IMR-90 (cell line): ENCODE results near the gene RUFY2. TPM values are rescaled to one million over a fixed set of nuclear protein-coding genes. Genes with fewer than 3 reads are reported as not detected.
"Not testable (repeated sequence)": the region's sequence is repeated elsewhere in the genome, so short reads cannot be mapped to it uniquely, and the experiment has no call there.

Experiments used
- ATAC-seq: fragments of 200-7000 bp; cut with Tn5 transposase; 2 replicates; pipeline ENCODE4 v1.9.1; 2020; ENCODE audit warnings: low read depth, mild to moderate bottlenecking, moderate library complexity
- BruUV-seq: library from RNA; stranded (reverse); fragments of 400-500 nt; replicated peaks from 2 replicates; lab custom pipeline; 2021; lab: Mats Ljungman, UMichigan
- CTCF ChIA-PET: fragments of 300-600 bp; formaldehyde crosslinking; extraction: SDS; loops from one replicate; lab custom pipeline; 2021; ENCODE audit warnings: antibody characterized with exemption; lab: Yijun Ruan, JAX
- POLR2A ChIA-PET: fragments of 300-600 bp; sonication (Branson Sonifier 250); formaldehyde crosslinking; loops from one replicate; lab custom pipeline; 2022; ENCODE audit warnings: antibody characterized with exemption; ENCODE audit not compliant: unreplicated experiment; lab: Charles Lee
- DNase-seq: peaks from one replicate; pipeline ENCODE4 v3.0.0; 2013
- H2AFZ ChIP-seq: replicated peaks from 2 replicates; pipeline ENCODE3; 2013; ENCODE audit warnings: low read length, mild to moderate bottlenecking; ENCODE audit not compliant: poor library complexity
- H2AK5ac ChIP-seq: 2 replicates; pipeline ENCODE4 v1.6.1; 2013; ENCODE audit warnings: low read depth, low read length, inconsistent platforms
- H2AK9ac ChIP-seq: replicated peaks from 2 replicates; pipeline ENCODE3; 2013; ENCODE audit warnings: mild to moderate bottlenecking, low read depth, low read length, moderate library complexity; ENCODE audit not compliant: poor library complexity
- H2BK120ac ChIP-seq: 2 replicates; pipeline ENCODE4 v1.6.1; 2013; ENCODE audit warnings: low read depth, low read length, inconsistent platforms
- H2BK15ac ChIP-seq: 3 replicates; pipeline ENCODE4 v1.6.1; 2013; ENCODE audit warnings: low read depth, low read length, inconsistent platforms
- H2BK20ac ChIP-seq: 2 replicates; pipeline ENCODE4 v1.6.1; 2013; ENCODE audit warnings: low read depth, mild to moderate bottlenecking, inconsistent platforms, low read length, moderate library complexity
- H2BK5ac ChIP-seq: 2 replicates; pipeline ENCODE4 v1.6.1; 2013; ENCODE audit warnings: mild to moderate bottlenecking, low read depth, low read length, inconsistent platforms; ENCODE audit not compliant: poor library complexity, severe bottlenecking
- H3K14ac ChIP-seq: replicated peaks from 2 replicates; pipeline ENCODE4 v1.6.1; 2013; ENCODE audit warnings: low read depth, low read length, inconsistent platforms
- H3K18ac ChIP-seq: 2 replicates; pipeline ENCODE4 v1.6.1; 2013; ENCODE audit warnings: low read depth, low read length, control low read depth
- H3K23ac ChIP-seq: 2 replicates; pipeline ENCODE4 v1.6.1; 2013; ENCODE audit warnings: low read depth, low read length, inconsistent platforms
- H3K27ac ChIP-seq: 2 replicates; pipeline ENCODE4 v1.5.1; 2013; ENCODE audit warnings: mild to moderate bottlenecking, control low read depth, low read length; ENCODE audit not compliant: insufficient read depth
- H3K27me3 ChIP-seq: 2 replicates; pipeline ENCODE4 v1.6.1; 2013; ENCODE audit warnings: low read length; ENCODE audit not compliant: control insufficient read depth, insufficient read depth
- H3K36me3 ChIP-seq: 2 replicates; pipeline ENCODE4 v1.6.1; 2013; ENCODE audit warnings: low read length, mixed read lengths; ENCODE audit not compliant: control insufficient read depth, insufficient read depth
- H3K4ac ChIP-seq: 2 replicates; pipeline ENCODE4 v1.6.1; 2013; ENCODE audit warnings: low read depth, low read length, inconsistent platforms
- H3K4me1 ChIP-seq: 2 replicates; pipeline ENCODE4 v1.6.1; 2013; ENCODE audit warnings: low read length, mixed read lengths; ENCODE audit not compliant: control insufficient read depth, insufficient read depth
- H3K4me2 ChIP-seq: 2 replicates; pipeline ENCODE4 v1.6.1; 2013; ENCODE audit warnings: low read depth, mild to moderate bottlenecking, control low read depth, low read length, moderate library complexity
- H3K4me3 ChIP-seq: 2 replicates; pipeline ENCODE4 v1.5.1; 2013; ENCODE audit warnings: low read depth, mild to moderate bottlenecking, control low read depth, low read length, moderate library complexity; ENCODE audit not compliant: insufficient read depth
- H3K56ac ChIP-seq: 2 replicates; pipeline ENCODE4 v1.6.1; 2013; ENCODE audit warnings: low read length, inconsistent platforms; ENCODE audit not compliant: insufficient read depth; ENCODE audit errors: extremely low read depth
- H3K79me1 ChIP-seq, 2 experiments: 2 replicates each; pipeline ENCODE4 v1.6.1; 2013; ENCODE audit warnings: low read length in 2 of 2, inconsistent platforms in 1 of 2, low read depth in 1 of 2
- H3K9ac ChIP-seq: 2 replicates; pipeline ENCODE4 v1.6.1; 2013; ENCODE audit warnings: low read depth, low read length, control low read depth
- H3K9me1 ChIP-seq: 2 replicates; pipeline ENCODE4 v1.6.1; 2013; ENCODE audit warnings: low read length, inconsistent platforms; ENCODE audit not compliant: insufficient read depth
- H3K9me3 ChIP-seq: 2 replicates; pipeline ENCODE4 v1.6.1; 2013; ENCODE audit warnings: low read length; ENCODE audit not compliant: control insufficient read depth, insufficient read depth
- H4K20me1 ChIP-seq: 2 replicates; pipeline ENCODE4 v1.6.1; 2013; ENCODE audit warnings: low read length, inconsistent platforms; ENCODE audit not compliant: insufficient read depth
- H4K5ac ChIP-seq: 2 replicates; pipeline ENCODE4 v1.6.1; 2013; ENCODE audit warnings: mild to moderate bottlenecking, low read depth, low read length, control low read depth
- H4K8ac ChIP-seq, 2 experiments: 2 replicates each; pipeline ENCODE4 v1.6.1; 2013; ENCODE audit warnings: low read depth in 2 of 2, low read length in 2 of 2, control low read depth in 1 of 2, inconsistent platforms in 1 of 2
- H4K91ac ChIP-seq: 2 replicates; pipeline ENCODE4 v1.6.1; 2013; ENCODE audit warnings: low read depth, low read length, inconsistent platforms; ENCODE audit not compliant: insufficient read depth
- BHLHE40 ChIP-seq: fragments of 150-350 bp; IDR thresholded peaks from 2 replicates; pipeline ENCODE4 v1.6.1; 2016; ENCODE audit warnings: mild to moderate bottlenecking, low read depth, low read length
- FOS ChIP-seq: fragments of 150-350 bp; IDR thresholded peaks from 2 replicates; pipeline ENCODE4 v1.6.1; 2016; ENCODE audit warnings: low read depth, low read length
- MAZ ChIP-seq: IDR thresholded peaks from 2 replicates; pipeline ENCODE4 v1.6.1; 2012; ENCODE audit warnings: low read depth, mild to moderate bottlenecking, low read length, improper control_type of control experiment, moderate library complexity, borderline replicate concordance
- NFE2L2 ChIP-seq: fragments of 150-350 bp; IDR thresholded peaks from 2 replicates; pipeline ENCODE4 v1.6.1; 2016; ENCODE audit warnings: low read depth, mild to moderate bottlenecking, low read length
- RFX5 ChIP-seq: IDR thresholded peaks from 2 replicates; pipeline ENCODE4 v1.8.0; 2012; ENCODE audit warnings: low read depth, mild to moderate bottlenecking, low read length, moderate library complexity
- SMC3 ChIP-seq: fragments of 150-350 bp; IDR thresholded peaks from 2 replicates; pipeline ENCODE4 v1.6.1; 2016; ENCODE audit warnings: low read depth, mild to moderate bottlenecking, antibody characterized with exemption, low read length, moderate library complexity
- WGBS, 2 experiments: methylation state at CpG; one replicate each; pipeline versions ENCODE4 v1.1.5 to v1.1.7; 2013; ENCODE audit warnings: missing lambda C conversion rate in 2 of 2; ENCODE audit not compliant: insufficient read length in 1 of 2; ENCODE audit errors: extremely low coverage in 2 of 2; 5-methylcytosine and 5-hydroxymethylcytosine counted together
- dilution Hi-C: fragments of 300-500 bp; cut with HindIII; formaldehyde crosslinking; loops from one replicate; pipeline ENCODE4 v1.14.3; 2018; ENCODE audit warnings: low sequenced_read_pairs; ENCODE audit not compliant: unreplicated experiment
- in situ Hi-C: fragments of 300-500 bp; cut with MboI; formaldehyde crosslinking; loops from 3 replicates; pipeline ENCODE4 v1.14.3; 2019; ENCODE audit warnings: low sequenced_read_pairs, inconsistent platforms, mixed read lengths
- intact Hi-C: fragments of 100-400 bp; cut with micrococcal nuclease; formaldehyde crosslinking; loops from 2 replicates; pipeline ENCODE4 v1.10.0; 2022
- polyA plus RNA-seq, 3 experiments: library from polyadenylated mRNA; depleted of rRNA; stranded (reverse); fragments of >200 nt; gene quantifications; 2 replicates each; pipeline ENCODE4 v1.2.3, GENCODE V29; 2012; ENCODE audit warnings: low replicate concordance in 1 of 3
- total RNA-seq: library from RNA; depleted of rRNA; stranded (reverse); fragments of >200 nt; gene quantifications from 2 replicates; pipeline ENCODE4 v1.2.3, GENCODE V29; 2012
- TF ChIP-seq, protein P1 (sequence below): fragments of 150-350 bp; IDR thresholded peaks from 2 replicates; pipeline ENCODE4 v1.6.1; 2016; ENCODE audit warnings: low read depth, mild to moderate bottlenecking, low read length, moderate library complexity, borderline replicate concordance

Gene RUFY2
- total and polyA plus RNA-seq, 2 of the 4 experiments (the other 2 are of a cell fraction), result 6.7 to 6.8 TPM

DNA sequence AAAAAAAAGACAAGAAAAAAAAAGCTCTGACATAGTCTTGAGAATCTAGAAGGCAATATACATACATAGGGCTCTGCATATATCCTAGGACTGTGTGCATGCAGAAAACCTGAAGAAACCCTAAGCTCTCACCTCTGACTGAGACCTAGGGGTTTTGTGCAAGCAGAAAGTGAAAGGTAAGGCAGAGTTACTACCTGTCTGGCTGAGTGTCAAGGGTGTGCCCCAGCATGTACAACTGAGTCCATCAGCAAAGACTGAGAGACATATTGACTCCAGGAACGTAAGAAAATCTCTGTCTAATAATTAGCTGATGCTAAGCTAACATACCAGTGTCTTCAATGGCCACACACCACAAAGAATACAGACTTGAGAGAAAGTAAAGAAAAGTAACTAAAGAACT, 91.5 kb downstream of the RUFY2 start:
- no peaks in the 10 kb centered on the region for H3K9me1 ChIP-seq
- no peak overlapping the region for H3K4me3 ChIP-seq
- in situ Hi-C loops (no loop called here), intact Hi-C loops (no loop called here), dilution Hi-C loops (no loop called here)
- H2BK120ac ChIP-seq, result no peak overlapping the region
- no peak overlapping the region for H4K5ac ChIP-seq
- no peak for DNase-seq
- no peak for TF ChIP-seq SMC3
- TF ChIP-seq NFE2L2, result no peak
- TF ChIP-seq, protein P1, sequence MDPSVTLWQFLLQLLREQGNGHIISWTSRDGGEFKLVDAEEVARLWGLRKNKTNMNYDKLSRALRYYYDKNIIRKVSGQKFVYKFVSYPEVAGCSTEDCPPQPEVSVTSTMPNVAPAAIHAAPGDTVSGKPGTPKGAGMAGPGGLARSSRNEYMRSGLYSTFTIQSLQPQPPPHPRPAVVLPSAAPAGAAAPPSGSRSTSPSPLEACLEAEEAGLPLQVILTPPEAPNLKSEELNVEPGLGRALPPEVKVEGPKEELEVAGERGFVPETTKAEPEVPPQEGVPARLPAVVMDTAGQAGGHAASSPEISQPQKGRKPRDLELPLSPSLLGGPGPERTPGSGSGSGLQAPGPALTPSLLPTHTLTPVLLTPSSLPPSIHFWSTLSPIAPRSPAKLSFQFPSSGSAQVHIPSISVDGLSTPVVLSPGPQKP, result no peak
- no peak for TF ChIP-seq MAZ
- TF ChIP-seq FOS, result no peak
- TF ChIP-seq BHLHE40, result no peak
- no peak for TF ChIP-seq RFX5
- H2BK20ac ChIP-seq, result no peak overlapping the region
- H4K91ac ChIP-seq, result no peak overlapping the region
- no peak overlapping the region for H2AK5ac ChIP-seq
- no peak overlapping the region for H2AFZ ChIP-seq
- H3K4ac ChIP-seq, result no peak overlapping the region
- POLR2A ChIA-PET, result no interaction called here
- no peak overlapping the region for H3K23ac ChIP-seq
- no peak overlapping the region for H2BK5ac ChIP-seq
- H3K18ac ChIP-seq, result no peak overlapping the region
- no peak overlapping the region for H2AK9ac ChIP-seq
- no peak overlapping the region for H4K8ac ChIP-seq
- no TSS peak for BruUV-seq
- H3K14ac ChIP-seq, result no peak overlapping the region
- no peaks in the 10 kb centered on the region for H4K20me1 ChIP-seq
- no CpG with 5 or more reads among the region's 1 CpG for WGBS, 2 experiments
- ATAC-seq, result no peak
- CTCF ChIA-PET, result interaction anchor here (0.5 kb wide), 1 partner anchor 159 kb away, joined by 3 read pairs; no protein-coding TSS in a partner anchor
- no peaks in the 10 kb centered on the region for H3K36me3 ChIP-seq
- peaks cover 8% of the 10 kb centered on the region for H3K9me3 ChIP-seq
- no peak overlapping the region for H2BK15ac ChIP-seq
- no peak overlapping the region for H3K27ac ChIP-seq
- no peak overlapping the region for H3K9ac ChIP-seq
- no peaks in the 10 kb centered on the region for H3K27me3 ChIP-seq
- no peak overlapping the region for H3K56ac ChIP-seq
- H3K79me1 ChIP-seq, result no peaks in the 10 kb centered on the region; a peak in 1 of 4 replicates
- H3K4me2 ChIP-seq, result no peak overlapping the region
- H3K4me1 ChIP-seq, result no peaks in the 10 kb centered on the region

DNA sequence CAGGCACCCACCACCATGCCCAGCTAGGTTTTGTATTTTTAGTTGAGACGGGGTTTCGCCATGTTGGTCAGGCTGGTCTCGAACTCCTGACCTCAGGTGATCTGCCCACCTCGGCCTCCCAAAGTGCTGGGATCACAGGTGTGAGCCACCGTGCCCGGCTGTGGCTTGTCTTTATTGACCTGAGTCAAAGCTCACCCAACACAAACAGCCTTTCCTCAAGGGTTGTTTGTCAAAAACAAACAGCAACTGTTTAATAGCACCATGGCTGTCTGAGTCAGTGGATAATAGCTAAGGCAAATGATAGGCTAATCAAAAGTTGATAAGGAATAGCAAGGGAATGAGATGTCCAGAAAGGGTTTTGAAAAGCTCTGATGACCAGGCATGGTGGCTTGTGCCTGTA, 92.1 kb downstream of the RUFY2 start:
- H4K91ac ChIP-seq, H3K4ac ChIP-seq, H3K18ac ChIP-seq, H3K9me1 ChIP-seq, H4K5ac ChIP-seq, H2AK9ac ChIP-seq, ATAC-seq, CTCF ChIA-PET, DNase-seq, H3K36me3 ChIP-seq, H3K23ac ChIP-seq, H2BK15ac ChIP-seq, H3K9ac ChIP-seq, H2AK5ac ChIP-seq, H3K56ac ChIP-seq, H3K4me1 ChIP-seq, H2AFZ ChIP-seq, H3K27ac ChIP-seq, H3K4me2 ChIP-seq, H3K27me3 ChIP-seq, in situ Hi-C loops, H3K4me3 ChIP-seq, BruUV-seq, intact Hi-C loops, H2BK120ac ChIP-seq, H2BK20ac ChIP-seq, dilution Hi-C loops, H3K14ac ChIP-seq, H4K20me1 ChIP-seq, H2BK5ac ChIP-seq, H4K8ac ChIP-seq, H3K9me3 ChIP-seq, POLR2A ChIA-PET, H3K79me1 ChIP-seq: not testable (repeated sequence)
- WGBS, 2 experiments, result 67% methylated on average over 1 of the region's 6 CpGs; no CpG with 5 or more reads in 1 of the 2 experiments
